CD4-positive, alpha-beta T cell treated with Interleukin-1 beta for 1 hour (primary cell): Measurements from ENCODE around the gene DPM2.

Source experiments
- DNase-seq, 2 donors: peaks; one replicate each; pipeline ENCODE4 v3.0.0-alpha.2; 2020 to 2022

DPM2 gene

GRCh38 chr9:127972236-127972871, 34.7 kb upstream of the DPM2 start:
- DNase-seq, result no peak

- peak in 1 of 2 donors; percentile 44 for DNase-seq
Measured at GRCh38 chr9:127971357-127972235, 33.9 kb upstream of the DPM2 start.

GRCh38 chr9:127970401-127971313, 33.0 kb upstream of the DPM2 start:
- DNase-seq, result peak; percentile 67 to 71

- no peak for DNase-seq
Measured at GRCh38 chr9:127968700-127969383, 31.2 kb upstream of the DPM2 start.

GRCh38 chr9:127968042-127968441, 30.4 kb upstream of the DPM2 start:
- DNase-seq, result no peak

GRCh38 chr9:127967151-127967809, 29.6 kb upstream of the DPM2 start:
- no peak for DNase-seq

- no peak for DNase-seq
Measured at GRCh38 chr9:127966416-127967150, 28.9 kb upstream of the DPM2 start.

- no peak for DNase-seq
Measured at GRCh38 chr9:127965953-127966352, 28.3 kb upstream of the DPM2 start.

- DNase-seq, result no peak
Measured at GRCh38 chr9:127963359-127964064, 25.9 kb upstream of the DPM2 start.

- no peak for DNase-seq
Measured at GRCh38 chr9:127963041-127963358, 25.3 kb upstream of the DPM2 start.

- DNase-seq, result no peak
Measured at GRCh38 chr9:127962278-127962677, 24.6 kb upstream of the DPM2 start.

- no peak for DNase-seq
Measured at GRCh38 chr9:127961613-127962155, 24.0 kb upstream of the DPM2 start.

- DNase-seq, result no peak
Measured at GRCh38 chr9:127961155-127961490, 23.5 kb upstream of the DPM2 start.

- DNase-seq, result no peak
Measured at GRCh38 chr9:127960410-127961154, 22.9 kb upstream of the DPM2 start.

- no peak for DNase-seq
Measured at GRCh38 chr9:127959841-127960409, 22.3 kb upstream of the DPM2 start.

- no peak for DNase-seq
Measured at GRCh38 chr9:127959398-127959797, 21.7 kb upstream of the DPM2 start.

GRCh38 chr9:127958728-127959127, 21.1 kb upstream of the DPM2 start:
- no peak for DNase-seq

- peak; percentile 76 to 78 for DNase-seq
Measured at GRCh38 chr9:127955294-127956015, 17.8 kb upstream of the DPM2 start.

- DNase-seq, result no peak
Measured at GRCh38 chr9:127954831-127955293, 17.2 kb upstream of the DPM2 start.
